Gastrocnemius medialis (tissue), 4 donors: ENCODE measurements around the gene B3GNT8. TPM values are rescaled to one million over a fixed set of nuclear protein-coding genes. Genes with fewer than 3 reads are reported as not detected.

ENCODE experiments used
- ATAC-seq, 2 donors: fragments of 150-250 bp; one replicate each; pipeline ENCODE4 v1.9.1; 2016
- DNase-seq, 2 donors: peaks; one replicate each; pipeline ENCODE4 v3.0.0-alpha.2; 2019
- H3K27ac ChIP-seq, 4 donors: fragments of 200-600 bp; sonication (generic); 1 replicate in 1 of 4; 2 replicates in 3 of 4; pipeline ENCODE4 v1.5.1; 2016 to 2018; ENCODE audit warnings: mild to moderate bottlenecking in 2 of 4, moderate library complexity in 1 of 4
- H3K27me3 ChIP-seq, 3 donors: fragments of 200-600 bp; sonication (generic) in 2 of 3; 1 replicate in 1 of 3; 2 replicates in 2 of 3; pipeline versions ENCODE4 v1.5.1 to v1.6.0; 2016 to 2019; ENCODE audit warnings: mild to moderate bottlenecking in 1 of 3, moderate library complexity in 1 of 3
- H3K36me3 ChIP-seq, 2 donors: fragments of 200-600 bp; sonication (generic) in 1 of 2; one replicate each; pipeline ENCODE4 v1.5.1; 2017 to 2018
- H3K4me1 ChIP-seq, 2 donors: fragments of 200-600 bp; sonication (generic) in 1 of 2; one replicate each; pipeline ENCODE4 v1.5.1; 2016 to 2017; ENCODE audit warnings: mild to moderate bottlenecking in 2 of 2
- H3K4me3 ChIP-seq, 4 donors: fragments of 200-600 bp; sonication (generic) in 3 of 4; 1 replicate in 1 of 4; 2 replicates in 3 of 4; pipeline ENCODE4 v1.5.1; 2016 to 2019; ENCODE audit warnings: mild to moderate bottlenecking in 2 of 4
- H3K9me3 ChIP-seq, 3 donors: fragments of 200-600 bp; sonication (generic) in 2 of 3; 1 replicate in 1 of 3; 2 replicates in 2 of 3; pipeline ENCODE4 v1.5.1; 2016 to 2019
- CTCF ChIP-seq, 5 experiments: fragments of 450-650 bp in 3 of 5; fragments of 200-600 bp in 2 of 5; sonication (generic) in 2 of 5; IDR thresholded peaks in 4 of 5; conservative IDR thresholded peaks in 1 of 5; 1 replicate in 4 of 5; 2 replicates in 1 of 5; pipeline ENCODE4 v1.5.1; 2016 to 2019; ENCODE audit warnings: antibody characterized with exemption in 5 of 5, mild to moderate bottlenecking in 3 of 5, moderate library complexity in 3 of 5
- POLR2A ChIP-seq, 2 donors: fragments of 450-650 bp; IDR thresholded peaks; one replicate each; pipeline ENCODE4 v1.6.1; 2017; ENCODE audit warnings: antibody characterized with exemption in 2 of 2, mild to moderate bottlenecking in 2 of 2, moderate library complexity in 2 of 2
- in situ Hi-C, 4 donors: fragments of 200-750 bp; cut with MboI; loops; one replicate each; pipeline versions ENCODE4 v1.15.0 to v1.8.0; 2017; ENCODE audit warnings: low sequenced_read_pairs in 4 of 4
- intact Hi-C: fragments of 100-400 bp; cut with DNase I; formaldehyde crosslinking; loops from one replicate; pipeline ENCODE4 v1.15.1; 2023; ENCODE audit warnings: low total_unique reads
- total RNA-seq, 4 donors: library from RNA; depleted of rRNA; stranded (reverse); fragments of >200 nt; gene quantifications; one replicate each; pipeline versions ENCODE4 v1.1.0 to v1.2.3, GENCODE V29; 2016

B3GNT8 gene
- total RNA-seq, 4 donors from 2014 or later: 0.24 to 0.33 (median 0.33) TPM; not detected in 1

GRCh38 chr19:41421314-41421713 lies 5.9 kb downstream of the B3GNT8 start:
- Histone ChIP-seq H3K9me3 (no peaks in the 10 kb centered on the region), H3K27ac (no peak overlapping the region), H3K36me3 (peaks cover 0 to 89% of the 10 kb centered on the region in 2 donors), H3K27me3 (no peaks in the 10 kb centered on the region), H3K4me3 (no peak overlapping the region), H3K4me1 (peaks cover 0 to 4% of the 10 kb centered on the region in 2 donors)
- ATAC-seq (no peak), DNase-seq (no peak)
- no peak for TF ChIP-seq CTCF (IDR thresholded peaks at IDR 0.05 in 4 of 5, conservative IDR thresholded peaks at IDR 0.05 in 1 of 5)
- no peak for TF ChIP-seq POLR2A (IDR thresholded peaks at IDR 0.05)
- intact Hi-C loops (no loop called here), in situ Hi-C loops (no loop called here)

GRCh38 chr19:41420101-41420880 lies 6.9 kb downstream of the B3GNT8 start:
- DNase-seq: no peak
- intact Hi-C loops: no loop called here
- Histone ChIP-seq H3K4me1 (peaks cover under 1 to 2% of the 10 kb centered on the region in 2 donors), H3K27ac (no peak overlapping the region), H3K36me3 (peaks cover 0 to 80% of the 10 kb centered on the region in 2 donors), H3K27me3 (no peaks in the 10 kb centered on the region), H3K9me3 (no peaks in the 10 kb centered on the region), H3K4me3 (no peak overlapping the region)
- ATAC-seq: no peak
- TF ChIP-seq POLR2A (IDR thresholded peaks at IDR 0.05): no peak
- no peak for TF ChIP-seq CTCF (IDR thresholded peaks at IDR 0.05 in 4 of 5, conservative IDR thresholded peaks at IDR 0.05 in 1 of 5)
- in situ Hi-C loops: no loop called here

GRCh38 chr19:41416194-41416674 lies 10.9 kb downstream of the B3GNT8 start:
- Histone ChIP-seq H3K36me3 (peaks cover 0 to 49% of the 10 kb centered on the region in 2 donors), H3K27me3 (no peaks in the 10 kb centered on the region), H3K4me3 (no peak overlapping the region), H3K9me3 (no peaks in the 10 kb centered on the region), H3K4me1 (peaks cover 30 to 41% of the 10 kb centered on the region in 2 donors), H3K27ac (peak overlapping the region in 2 of 4 donors; percentile 81 to 83)
- ATAC-seq (no peak), DNase-seq (no peak)
- in situ Hi-C loops: no loop called here
- TF ChIP-seq POLR2A (IDR thresholded peaks at IDR 0.05) (no peak), CTCF (IDR thresholded peaks at IDR 0.05 in 4 of 5, conservative IDR thresholded peaks at IDR 0.05 in 1 of 5) (no peak)
- intact Hi-C loops: no loop called here

- in situ Hi-C loops: no loop called here
- H3K36me3 ChIP-seq: peaks cover 0 to 47% of the 10 kb centered on the region in 2 donors
Measured at GRCh38 chr19:41415154-41415571, 12.0 kb downstream of the B3GNT8 start.

More at GRCh38 chr19:41415154-41415571, 12.0 kb downstream of the B3GNT8 start:
- DNase-seq (peak; percentile 52 to 89), ATAC-seq (peak; percentile 78 to 82)
- peaks cover 41 to 49% of the 10 kb centered on the region in 2 donors for H3K4me1 ChIP-seq
- H3K4me3 ChIP-seq: no peak overlapping the region
- no peaks in the 10 kb centered on the region for H3K27me3 ChIP-seq
- no peaks in the 10 kb centered on the region for H3K9me3 ChIP-seq
- intact Hi-C loops: loop anchor here (2.0 kb wide), 1 partner anchor 16 kb away; no protein-coding TSS in a partner anchor
- peak overlapping the region; percentile 51 to 83 (median 78) for H3K27ac ChIP-seq
- TF ChIP-seq CTCF (IDR thresholded peaks at IDR 0.05 in 4 of 5, conservative IDR thresholded peaks at IDR 0.05 in 1 of 5) (no peak), POLR2A (IDR thresholded peaks at IDR 0.05) (no peak)
